Measurements from ENCODE around the gene HCFC2.
"Not testable (repeated sequence)": the region's sequence is repeated elsewhere in the genome, so short reads cannot be mapped to it uniquely, and the experiment has no call there.

The HCFC2 gene

GRCh38 chr12:104057771-104058197, 6.5 kb upstream of the HCFC2 start:
- peak; percentile 39 for DNase-seq

- no peak for DNase-seq
Measured at GRCh38 chr12:104058802-104059201, 5.5 kb upstream of the HCFC2 start.

GRCh38 chr12:104059963-104060362, 4.4 kb upstream of the HCFC2 start:
- DNase-seq = no peak

- DNase-seq = no peak
Measured at GRCh38 chr12:104060791-104061190, 3.5 kb upstream of the HCFC2 start.

- no peak for DNase-seq
Measured at GRCh38 chr12:104063712-104064030, 660 bp upstream of the HCFC2 start.

GRCh38 chr12:104064842-104065427, 604 bp downstream of the HCFC2 start:
- no peak for DNase-seq

- no peak for DNase-seq
Measured at GRCh38 chr12:104072099-104072498, 7.8 kb downstream of the HCFC2 start.

GRCh38 chr12:104073699-104074098, 9.4 kb downstream of the HCFC2 start:
- DNase-seq = no peak

- DNase-seq = no peak
Measured at GRCh38 chr12:104079024-104079423, 14.7 kb downstream of the HCFC2 start.

GRCh38 chr12:104080764-104081163, 16.4 kb downstream of the HCFC2 start:
- DNase-seq = no peak

- DNase-seq = no peak
Measured at GRCh38 chr12:104083769-104084475, 19.6 kb downstream of the HCFC2 start.

GRCh38 chr12:104090685-104091084, 26.4 kb downstream of the HCFC2 start:
- no peak for DNase-seq

GRCh38 chr12:104091136-104091535, 26.8 kb downstream of the HCFC2 start:
- DNase-seq = no peak

GRCh38 chr12:104094284-104094683, 30.0 kb downstream of the HCFC2 start:
- no peak for DNase-seq

- DNase-seq = no peak
Measured at GRCh38 chr12:104095289-104095688, 31.0 kb downstream of the HCFC2 start.

- no peak for DNase-seq
Measured at GRCh38 chr12:104097954-104098353, 33.6 kb downstream of the HCFC2 start.

- no peak for DNase-seq
Measured at GRCh38 chr12:104105461-104105860, 41.1 kb downstream of the HCFC2 start.

GRCh38 chr12:104106965-104107364, 42.6 kb downstream of the HCFC2 start:
- DNase-seq = no peak

GRCh38 chr12:104108755-104109445, 44.6 kb downstream of the HCFC2 start:
- DNase-seq = peak; percentile 77

GRCh38 chr12:104109446-104110271, 45.3 kb downstream of the HCFC2 start:
- no peak for DNase-seq

GRCh38 chr12:104114834-104115586, 50.7 kb downstream of the HCFC2 start:
- not testable (repeated sequence) for DNase-seq

GRCh38 chr12:104115587-104115975, 51.2 kb downstream of the HCFC2 start:
- no peak for DNase-seq
